K562 (cell line): ENCODE measurements around the gene VGLL4. TPM values are rescaled to one million over a fixed set of nuclear protein-coding genes. Genes with fewer than 3 reads are reported as not detected.

Experiments
- ATAC-seq: fragments of 200-7000 bp; cut with Tn5 transposase; 3 replicates; pipeline ENCODE4 v1.9.1; 2020; ENCODE audit warnings: moderate library complexity
- BruUV-seq: library from RNA; stranded (reverse); fragments of 400-500 nt; replicated peaks from 2 replicates; lab custom pipeline; 2021; lab: Mats Ljungman, UMichigan
- CTCF ChIA-PET: fragments of 300-600 bp; formaldehyde crosslinking; extraction: SDS; loops from one replicate; lab custom pipeline; 2021; ENCODE audit warnings: low intra/inter-chr PET ratio; lab: Yijun Ruan, JAX
- POLR2A ChIA-PET: fragments of 300-600, 350-650 bp; sonication (Branson Sonifier 250); formaldehyde crosslinking; extraction: SDS; loops from one replicate; lab custom pipeline; 2021; ENCODE audit warnings: antibody characterized with exemption, inconsistent platforms; lab: Yijun Ruan, JAX
- DNase-seq, 4 experiments: peaks; one replicate each; pipeline versions ENCODE4 v3.0.0 to v3.0.0-alpha.2; 2011 to 2018; ENCODE audit warnings: low spot score in 3 of 4, mixed read lengths in 3 of 4; ENCODE audit errors: extremely low read depth in 1 of 4
- FAIRE-seq: peaks from 2 replicates; lab custom pipeline; 2011; peaks lifted over from hg19 to GRCh38; lab: Jason Lieb, UNC
- H2AFZ ChIP-seq: 2 replicates; pipeline ENCODE4 v1.6.0; 2011; ENCODE audit warnings: low read depth, low read length, control low read depth, inconsistent platforms
- H3K27ac ChIP-seq: fragments of 200-600 bp; 3 replicates; pipeline ENCODE4 v1.8.0; 2011; ENCODE audit warnings: low read depth, mild to moderate bottlenecking, control low read depth, inconsistent platforms, low read length, moderate library complexity, mixed read lengths; ENCODE audit errors: extremely low read depth
- H3K27me3 ChIP-seq, 2 experiments: fragments of 300-600 bp in 1 of 2; 2 replicates in 1 of 2; 3 replicates in 1 of 2; pipeline versions ENCODE4 v1.6.0 to v1.8.0; 2011; ENCODE audit warnings: inconsistent platforms in 2 of 2, low read length in 2 of 2, mild to moderate bottlenecking in 1 of 2, mixed read lengths in 1 of 2, moderate library complexity in 1 of 2; ENCODE audit not compliant: control insufficient read depth in 2 of 2, insufficient read depth in 2 of 2
- H3K36me3 ChIP-seq: fragments of 300-600 bp; 3 replicates; pipeline ENCODE4 v1.8.0; 2011; ENCODE audit warnings: mild to moderate bottlenecking, low read length, inconsistent platforms; ENCODE audit not compliant: control insufficient read depth, insufficient read depth
- H3K4me1 ChIP-seq, 2 experiments: fragments of 200-600 bp in 1 of 2; replicated peaks in 1 of 2; 2 replicates in 1 of 2; 3 replicates in 1 of 2; pipeline versions ENCODE4 v1.5.1 to v1.8.0; 2011; ENCODE audit warnings: inconsistent platforms in 2 of 2, low read length in 2 of 2, mild to moderate bottlenecking in 1 of 2, mixed read lengths in 1 of 2, moderate library complexity in 1 of 2; ENCODE audit not compliant: control insufficient read depth in 2 of 2, insufficient read depth in 2 of 2
- H3K4me2 ChIP-seq: 2 replicates; pipeline ENCODE4 v1.6.1; 2011; ENCODE audit warnings: low read length, control low read depth, inconsistent platforms, mixed read lengths; ENCODE audit not compliant: insufficient read depth
- H3K4me3 ChIP-seq: fragments of 200-600 bp; sonication (generic), shearing (Covaris generic); 2 replicates; pipeline ENCODE4 v1.5.1; 2016; ENCODE audit warnings: control low read depth, inconsistent platforms
- H3K79me2 ChIP-seq: fragments of 200-600 bp; 3 replicates; pipeline ENCODE4 v1.8.0; 2011; ENCODE audit warnings: low read length, inconsistent platforms; ENCODE audit not compliant: control insufficient read depth, insufficient read depth
- H3K9ac ChIP-seq, 2 experiments: 2 replicates each; pipeline versions ENCODE4 v1.6.0 to v1.6.1; 2011; ENCODE audit warnings: low read depth in 2 of 2, low read length in 2 of 2, control low read depth in 1 of 2, inconsistent platforms in 1 of 2, mild to moderate bottlenecking in 1 of 2, mixed read lengths in 1 of 2; ENCODE audit not compliant: insufficient read depth in 1 of 2
- H3K9me1 ChIP-seq: one replicate; pipeline ENCODE4 v1.6.0; 2011; ENCODE audit warnings: inconsistent platforms, mild to moderate bottlenecking, low read length, moderate library complexity; ENCODE audit not compliant: control insufficient read depth, insufficient read depth
- H3K9me3 ChIP-seq: replicated peaks from 2 replicates; pipeline ENCODE4 v1.5.1; 2011; ENCODE audit warnings: low read depth, low read length, inconsistent platforms; ENCODE audit not compliant: control insufficient read depth, insufficient read depth
- H4K20me1 ChIP-seq: replicated peaks from 2 replicates; pipeline ENCODE4 v1.6.1; 2011; ENCODE audit warnings: low read length, inconsistent platforms, mixed read lengths; ENCODE audit not compliant: control insufficient read depth, insufficient read depth
- BRD4 ChIP-seq: fragments of 200-600 bp; sonication (generic); IDR thresholded peaks from 2 replicates; pipeline ENCODE4 v1.6.1; 2017; ENCODE audit warnings: inconsistent platforms
- CEBPB ChIP-seq: fragments of 450-650 bp; IDR thresholded peaks from 2 replicates; pipeline ENCODE4 v1.6.1; 2016; ENCODE audit warnings: missing genetic modification characterization, missing compliant biosample characterization
- ETV5 ChIP-seq: sonication (generic); formaldehyde crosslinking; IDR thresholded peaks from 2 replicates; pipeline ENCODE4 v1.4.0; 2020; ENCODE audit warnings: low read depth, mild to moderate bottlenecking, missing genetic modification reagents
- FOXA3 ChIP-seq, 2 experiments: fragments of 450-650 bp in 1 of 2; sonication (generic) in 1 of 2; formaldehyde crosslinking; IDR thresholded peaks in 1 of 2; conservative IDR thresholded peaks in 1 of 2; 2 replicates each; pipeline versions ENCODE4 v1.4.0 to v1.8.0; 2020 to 2022; ENCODE audit warnings: mild to moderate bottlenecking in 2 of 2, missing genetic modification reagents in 1 of 2
- MBD1 ChIP-seq: fragments of 250-450 bp; sonication (Bioruptor Pico); IDR thresholded peaks from 2 replicates; pipeline ENCODE4 v1.8.0; 2022; ENCODE audit warnings: inconsistent platforms
- RB1 ChIP-seq: fragments of 450-650 bp; IDR thresholded peaks from 2 replicates; pipeline ENCODE4 v1.6.1; 2017; ENCODE audit warnings: low read depth, mild to moderate bottlenecking
- TAF9B ChIP-seq: fragments of 450-650 bp; IDR thresholded peaks from 2 replicates; pipeline ENCODE4 v1.6.1; 2018; ENCODE audit warnings: mild to moderate bottlenecking; ENCODE audit not compliant: partially characterized antibody
- WGBS: fragments of 100-300 bp; shearing (Covaris generic); methylation state at CpG from one replicate; pipeline ENCODE4 v1.1.6; 2016; ENCODE audit warnings: low coverage, mixed read lengths; ENCODE audit not compliant: insufficient coverage; ENCODE audit errors: missing lambda C conversion rate; 5-methylcytosine and 5-hydroxymethylcytosine counted together
- in situ Hi-C: fragments of 300-500 bp; cut with MboI; formaldehyde crosslinking; loops from 4 replicates; pipeline ENCODE4 v1.15.0; 2018; ENCODE audit warnings: inconsistent platforms, mixed read lengths
- intact Hi-C: fragments of 100-400 bp; cut with micrococcal nuclease; formaldehyde crosslinking; loops from 2 replicates; pipeline ENCODE4 v1.14.2; 2022
- polyA plus RNA-seq, 8 experiments: library from polyadenylated mRNA; depleted of rRNA in 4 of 8; stranded (reverse) in 5 of 8; unstranded in 3 of 8; fragments of >200 nt; fragmentation: Nextera tagmentation in 2 of 8; fragmentation: Illumina TruSeq in 1 of 8; extraction: Ambion mirVana in 2 of 8; extraction: Trizol in 1 of 8; gene quantifications; 2 replicates each; pipeline versions ENCODE4 v1.2.1 to v1.2.3, GENCODE V29; 2011 to 2014; ENCODE audit warnings: inconsistent platforms in 1 of 8, missing spikeins in 1 of 8
- total RNA-seq, 7 experiments: library from RNA; depleted of rRNA in 6 of 7; stranded (reverse); fragments of >200 nt in 6 of 7; fragmentation: Illumina TruSeq in 2 of 7; extraction: Trizol in 2 of 7; gene quantifications; 2 replicates each; pipeline versions ENCODE4 v1.2.1 to v1.2.3, GENCODE V29; 2011 to 2021; ENCODE audit warnings: low replicate concordance in 1 of 7

The VGLL4 gene
- total and polyA plus RNA-seq, 9 of the 15 experiments (the other 6 are each of a cell fraction or from before 2014, with no cell fraction given) = 0.27 to 10.9 (median 8.6) TPM

- Histone ChIP-seq H3K9me3 (no peaks in the 10 kb centered on the region), H3K9me1 (no peaks in the 10 kb centered on the region), H3K4me1 (peaks cover 0 to 13% of the 10 kb centered on the region in 2 experiments; a peak in 1 of 5 replicates), H4K20me1 (peaks cover 10% of the 10 kb centered on the region), H3K4me3 (no peak overlapping the region), H2AFZ (no peak overlapping the region), H3K9ac (no peak overlapping the region), H3K36me3 (no peaks in the 10 kb centered on the region; the same call in 2 of the 3 replicates), H3K27ac (no peak overlapping the region), H3K4me2 (no peak overlapping the region), H3K79me2 (no peaks in the 10 kb centered on the region), H3K27me3 (no peaks in the 10 kb centered on the region)
- TF ChIP-seq MBD1 = no peak
- no peak for TF ChIP-seq ETV5
- TF ChIP-seq BRD4 = no peak
- TF ChIP-seq RB1 = no peak
- TF ChIP-seq TAF9B = no peak
- TF ChIP-seq FOXA3 (CRISPR knock-in tag; conservative IDR thresholded peaks at IDR 0.05 in 1 of 2, IDR thresholded peaks at IDR 0.05 in 1 of 2) = no peak
- no peak for TF ChIP-seq CEBPB (tag)
- ChIA-PET POLR2A (interaction anchor here (0.7 kb wide), 1 partner anchor 17 kb away, joined by 3 read pairs; no protein-coding TSS in a partner anchor), CTCF (no interaction called here)
- BruUV-seq = no TSS peak
- DNase-seq = no peak
- in situ Hi-C loops (no loop called here), intact Hi-C loops (no loop called here)
- no peak for ATAC-seq
- FAIRE-seq = no peak
- 48% methylated on average over 7 of the region's 7 CpGs for WGBS
These were observed 79.9 kb downstream of the VGLL4 start for GRCh38 chr3:11563865-11564185.
